Muscle of leg (tissue), 11 donors: ENCODE results near the gene OTOF. TPM values are rescaled to one million over a fixed set of nuclear protein-coding genes. Genes with fewer than 3 reads are reported as not detected.
A peak's percentile ranks its signal among the peaks of the same experiment; 100 is the strongest.

Source experiments
- DNase-seq: peaks from one replicate; pipeline ENCODE4 v3.0.0; 2013
- H3K27ac ChIP-seq: one replicate; pipeline ENCODE4 v1.5.1; 2013; ENCODE audit warnings: mild to moderate bottlenecking, low read length, control low read depth
- H3K27me3 ChIP-seq: one replicate; pipeline ENCODE4 v1.6.1; 2013; ENCODE audit warnings: low read length; ENCODE audit not compliant: control insufficient read depth, insufficient read depth
- H3K36me3 ChIP-seq: one replicate; pipeline ENCODE4 v1.6.1; 2013; ENCODE audit warnings: low read length; ENCODE audit not compliant: control insufficient read depth, insufficient read depth
- H3K4me1 ChIP-seq: one replicate; pipeline ENCODE4 v1.6.1; 2013; ENCODE audit warnings: low read length; ENCODE audit not compliant: control insufficient read depth, insufficient read depth
- H3K4me3 ChIP-seq: one replicate; pipeline ENCODE4 v1.5.1; 2013; ENCODE audit warnings: low read length, control low read depth
- H3K9me3 ChIP-seq: replicated peaks from 2 replicates; pipeline ENCODE4 v1.6.1; 2013; ENCODE audit warnings: low read depth, low read length; ENCODE audit not compliant: control insufficient read depth
- WGBS: methylation state at CpG from one replicate; pipeline ENCODE4 v1.1.5; 2013; ENCODE audit warnings: missing lambda C conversion rate; ENCODE audit not compliant: insufficient coverage; 5-methylcytosine and 5-hydroxymethylcytosine counted together
- polyA plus RNA-seq, 8 donors: library from polyadenylated mRNA; unstranded; fragments of 120-200 nt; gene quantifications; one replicate each; pipeline versions ENCODE4 v1.2.1 to v1.2.3, GENCODE V29; 2013; ENCODE audit warnings: inconsistent platforms in 1 of 8, low replicate concordance in 1 of 8; ENCODE audit not compliant: insufficient read length in 8 of 8, insufficient read depth in 1 of 8
- total RNA-seq: library from RNA; stranded (reverse); fragments of 120-200 nt; gene quantifications from one replicate; pipeline ENCODE4 v1.2.4, GENCODE V29; 2013

The OTOF gene
- total and polyA plus RNA-seq, 9 donors: 8.6 to 28.0 (median 17.9) TPM

- H3K27ac ChIP-seq: no peak overlapping the region
Measured at GRCh38 chr2:26432363-26432762, 45.6 kb downstream of the OTOF start.

GRCh38 chr2:26430826-26431225, 47.1 kb downstream of the OTOF start:
- Histone ChIP-seq H3K9me3 (no peaks in the 10 kb centered on the region), H3K36me3 (no peaks in the 10 kb centered on the region), H3K27ac (no peak overlapping the region), H3K4me1 (peaks cover 5% of the 10 kb centered on the region), H3K4me3 (no peak overlapping the region), H3K27me3 (no peaks in the 10 kb centered on the region)
- 86% methylated on average over 6 of the region's 7 CpGs for WGBS
- DNase-seq: no peak

More at GRCh38 chr2:26432363-26432762, 45.6 kb downstream of the OTOF start:
- Histone ChIP-seq H3K36me3 (no peaks in the 10 kb centered on the region), H3K4me3 (no peak overlapping the region), H3K4me1 (peaks cover 5% of the 10 kb centered on the region), H3K9me3 (no peaks in the 10 kb centered on the region), H3K27me3 (no peaks in the 10 kb centered on the region)
- DNase-seq: no peak

- no peaks in the 10 kb centered on the region for H3K27me3 ChIP-seq
- peak; percentile 44 for DNase-seq
- WGBS: 48% methylated on average over 5 of the region's 8 CpGs
Measured at GRCh38 chr2:26429779-26430578, 47.9 kb downstream of the OTOF start.

GRCh38 chr2:26428846-26429245, 49.1 kb downstream of the OTOF start:
- Histone ChIP-seq H3K27ac (no peak overlapping the region), H3K27me3 (no peaks in the 10 kb centered on the region), H3K9me3 (no peaks in the 10 kb centered on the region), H3K36me3 (no peaks in the 10 kb centered on the region), H3K4me1 (peaks cover 5% of the 10 kb centered on the region), H3K4me3 (no peak overlapping the region)
- 80% methylated on average over 1 of the region's 2 CpGs for WGBS
- DNase-seq: no peak

More at GRCh38 chr2:26429779-26430578, 47.9 kb downstream of the OTOF start:
- Histone ChIP-seq H3K36me3 (no peaks in the 10 kb centered on the region), H3K4me1 (peaks cover 5% of the 10 kb centered on the region), H3K9me3 (no peaks in the 10 kb centered on the region), H3K27ac (no peak overlapping the region), H3K4me3 (no peak overlapping the region)

- DNase-seq: no peak
- Histone ChIP-seq H3K36me3 (no peaks in the 10 kb centered on the region), H3K4me3 (no peak overlapping the region), H3K27ac (no peak overlapping the region), H3K4me1 (peaks cover 4% of the 10 kb centered on the region), H3K27me3 (no peaks in the 10 kb centered on the region), H3K9me3 (no peaks in the 10 kb centered on the region)
- WGBS: 56% methylated on average over 1 of the region's 3 CpGs
Measured at GRCh38 chr2:26424221-26424620, 53.7 kb downstream of the OTOF start.

- Histone ChIP-seq H3K4me3 (no peak overlapping the region), H3K9me3 (no peaks in the 10 kb centered on the region), H3K27me3 (no peaks in the 10 kb centered on the region), H3K4me1 (peaks cover 4% of the 10 kb centered on the region), H3K27ac (no peak overlapping the region), H3K36me3 (no peaks in the 10 kb centered on the region)
- WGBS: 91% methylated on average over 8 of the region's 9 CpGs
- no peak for DNase-seq
Measured at GRCh38 chr2:26423750-26424149, 54.2 kb downstream of the OTOF start.

- Histone ChIP-seq H3K27ac (no peak overlapping the region), H3K4me3 (no peak overlapping the region), H3K4me1 (peaks cover 4% of the 10 kb centered on the region), H3K27me3 (no peaks in the 10 kb centered on the region), H3K36me3 (no peaks in the 10 kb centered on the region), H3K9me3 (no peaks in the 10 kb centered on the region)
- 0% methylated on average over 2 of the region's 9 CpGs for WGBS
- DNase-seq: peak; percentile 23
Measured at GRCh38 chr2:26422947-26423629, 54.8 kb downstream of the OTOF start.

- no peaks in the 10 kb centered on the region for H3K36me3 ChIP-seq
- H3K27ac ChIP-seq: no peak overlapping the region
- H3K9me3 ChIP-seq: no peaks in the 10 kb centered on the region
- 83% methylated on average over 3 of the region's 5 CpGs for WGBS
- no peak overlapping the region for H3K4me3 ChIP-seq
- no peak for DNase-seq
- H3K4me1 ChIP-seq: peaks cover 4% of the 10 kb centered on the region
- no peaks in the 10 kb centered on the region for H3K27me3 ChIP-seq
Measured at GRCh38 chr2:26421961-26422360, 56.0 kb downstream of the OTOF start.

GRCh38 chr2:26414311-26414710, 63.6 kb downstream of the OTOF start:
- H3K4me3 ChIP-seq: no peak overlapping the region
- DNase-seq: no peak
- H3K9me3 ChIP-seq: no peaks in the 10 kb centered on the region
- no peaks in the 10 kb centered on the region for H3K36me3 ChIP-seq
- no peaks in the 10 kb centered on the region for H3K4me1 ChIP-seq
- H3K27ac ChIP-seq: no peak overlapping the region
- H3K27me3 ChIP-seq: no peaks in the 10 kb centered on the region
- WGBS: 87% methylated on average over 3 of the region's 3 CpGs

GRCh38 chr2:26412091-26412673, 65.7 kb downstream of the OTOF start:
- Histone ChIP-seq H3K36me3 (no peaks in the 10 kb centered on the region), H3K4me1 (no peaks in the 10 kb centered on the region), H3K27me3 (no peaks in the 10 kb centered on the region), H3K9me3 (no peaks in the 10 kb centered on the region), H3K27ac (no peak overlapping the region), H3K4me3 (no peak overlapping the region)
- no CpG with 5 or more reads among the region's 10 CpGs for WGBS
- peak; percentile 14 for DNase-seq
